Measurements from ENCODE around the gene EFCAB6. TPM values are rescaled to one million over a fixed set of nuclear protein-coding genes. Genes with fewer than 3 reads are reported as not detected.

EFCAB6 gene
- total and polyA plus RNA-seq, 2 donors (not counting 1 experiment from before 2014, with no cell fraction given) = 0.07 to 0.10 TPM

- POLR2A ChIA-PET = no interaction called here
- H3K9me3 ChIP-seq (ENCODE audit: control extremely low read depth in 1 of 3, control insufficient read depth in 2 of 3, insufficient read depth in 1 of 3, low read length in 2 of 3) = no peaks in the 10 kb centered on the region
- H3K4me2 ChIP-seq (replicated peaks; ENCODE audit: low read depth, low read length, poor library complexity, severe bottlenecking) = no peak overlapping the region
- no peak overlapping the region for H2AFZ ChIP-seq (ENCODE audit: insufficient read depth, low read depth, low read length, poor library complexity, severe bottlenecking)
- H3K4me1 ChIP-seq (ENCODE audit: control insufficient read depth in 2 of 2, insufficient read depth in 2 of 2, low read length in 2 of 2) = peaks cover 6 to 10% of the 10 kb centered on the region in 2 donors
- H3K36me3 ChIP-seq (replicated peaks in 1 of 2; ENCODE audit: control extremely low read depth in 1 of 2, control insufficient read depth in 1 of 2, extremely low read depth in 1 of 2, insufficient read depth in 2 of 2, low read length in 1 of 2) = no peaks in the 10 kb centered on the region
- 100% methylated on average over 2 of the region's 9 CpGs for WGBS (ENCODE audit: insufficient coverage)
- H3K79me2 ChIP-seq (ENCODE audit: control insufficient read depth, insufficient read depth, low read length) = no peaks in the 10 kb centered on the region
- no peaks in the 10 kb centered on the region for H4K20me1 ChIP-seq (ENCODE audit: control insufficient read depth, insufficient read depth, low read length, poor library complexity, severe bottlenecking)
- no peak overlapping the region for H3K27ac Mint-ChIP-seq
- H3K27ac ChIP-seq (ENCODE audit: low read length in 2 of 2) = no peak overlapping the region
- H3K4me3 ChIP-seq (ENCODE audit: control extremely low read depth in 1 of 5, extremely low read depth in 1 of 5, insufficient read depth in 1 of 5, low read depth in 2 of 5, low read length in 4 of 5) = no peak overlapping the region
- H3K4me3 Mint-ChIP-seq = no peak overlapping the region
- CTCF ChIA-PET = no interaction called here
- DNase-seq (no peak), ATAC-seq (ENCODE audit: low read depth) (no peak)
- H3K27me3 Mint-ChIP-seq = peaks cover 12% of the 10 kb centered on the region
- H3K9me3 Mint-ChIP-seq (ENCODE audit: insufficient read depth) = no peaks in the 10 kb centered on the region
- peaks cover 0 to 9% (median 0%) of the 10 kb centered on the region in 4 experiments for H3K27me3 ChIP-seq (replicated peaks in 1 of 4; ENCODE audit: control extremely low read depth in 1 of 4, control insufficient read depth in 3 of 4, insufficient read depth in 4 of 4, low read length in 3 of 4)
- H3K4me1 Mint-ChIP-seq = peaks cover 14% of the 10 kb centered on the region
- no peak overlapping the region for H3K9ac ChIP-seq (ENCODE audit: low read length)
- intact Hi-C loops (cut with micrococcal nuclease) = no loop called here
- TF ChIP-seq EZH2 (IDR thresholded peaks at IDR 0.05; ENCODE audit: borderline replicate concordance, insufficient read depth, low read depth, low read length, poor library complexity, severe bottlenecking) = no peak
- TF ChIP-seq CTCF (IDR thresholded peaks at IDR 0.05) = no peak
Measured at GRCh38 chr22:43817402-43817801, 5.3 kb upstream of the EFCAB6 start.

- POLR2A ChIA-PET = no interaction called here
- Histone ChIP-seq H3K27ac (ENCODE audit: low read length in 2 of 2) (no peak overlapping the region), H3K9ac (ENCODE audit: low read length) (no peak overlapping the region), H3K4me2 (replicated peaks; ENCODE audit: low read depth, low read length, poor library complexity, severe bottlenecking) (no peak overlapping the region), H3K4me1 (ENCODE audit: control insufficient read depth in 2 of 2, insufficient read depth in 2 of 2, low read length in 2 of 2) (peaks cover 12 to 17% of the 10 kb centered on the region in 2 donors), H3K4me3 (ENCODE audit: control extremely low read depth in 1 of 5, extremely low read depth in 1 of 5, insufficient read depth in 1 of 5, low read depth in 2 of 5, low read length in 4 of 5) (no peak overlapping the region), H3K27me3 (replicated peaks in 1 of 4; ENCODE audit: control extremely low read depth in 1 of 4, control insufficient read depth in 3 of 4, insufficient read depth in 4 of 4, low read length in 3 of 4) (no peaks in the 10 kb centered on the region), H2AFZ (ENCODE audit: insufficient read depth, low read depth, low read length, poor library complexity, severe bottlenecking) (no peak overlapping the region), H3K79me2 (ENCODE audit: control insufficient read depth, insufficient read depth, low read length) (no peaks in the 10 kb centered on the region), H3K36me3 (replicated peaks in 1 of 2; ENCODE audit: control extremely low read depth in 1 of 2, control insufficient read depth in 1 of 2, extremely low read depth in 1 of 2, insufficient read depth in 2 of 2, low read length in 1 of 2) (no peaks in the 10 kb centered on the region), H4K20me1 (ENCODE audit: control insufficient read depth, insufficient read depth, low read length, poor library complexity, severe bottlenecking) (no peaks in the 10 kb centered on the region), H3K9me3 (ENCODE audit: control extremely low read depth in 1 of 3, control insufficient read depth in 2 of 3, insufficient read depth in 1 of 3, low read length in 2 of 3) (no peaks in the 10 kb centered on the region)
- H3K4me3 Mint-ChIP-seq = peak overlapping the region; percentile 20
- no peaks in the 10 kb centered on the region for H3K9me3 Mint-ChIP-seq (ENCODE audit: insufficient read depth)
- intact Hi-C loops (cut with micrococcal nuclease) = loop anchor here (5.0 kb wide), 2 partner anchors 368 to 683 kb away; partner anchors contain the start of genes PARVG and RTL6
- TF ChIP-seq CTCF (IDR thresholded peaks at IDR 0.05) = no peak
- TF ChIP-seq EZH2 (IDR thresholded peaks at IDR 0.05; ENCODE audit: borderline replicate concordance, insufficient read depth, low read depth, low read length, poor library complexity, severe bottlenecking) = no peak
- H3K27ac Mint-ChIP-seq = no peak overlapping the region
- DNase-seq (no peak), ATAC-seq (ENCODE audit: low read depth) (no peak)
- 96% methylated on average over 5 of the region's 5 CpGs for WGBS (ENCODE audit: insufficient coverage)
- CTCF ChIA-PET = no interaction called here
- no peaks in the 10 kb centered on the region for H3K27me3 Mint-ChIP-seq
- peaks cover 28% of the 10 kb centered on the region for H3K4me1 Mint-ChIP-seq
Measured at GRCh38 chr22:43814264-43814663, 2.2 kb upstream of the EFCAB6 start.
